ENCODE measurements around the gene NUCKS1. TPM values are rescaled to one million over a fixed set of nuclear protein-coding genes. Genes with fewer than 3 reads are reported as not detected.
A peak's percentile ranks its signal among the peaks of the same experiment; 100 is the strongest.

Gene NUCKS1
- polyA plus RNA-seq, 3 donors, result 457 to 475 (median 459) TPM

DNA sequence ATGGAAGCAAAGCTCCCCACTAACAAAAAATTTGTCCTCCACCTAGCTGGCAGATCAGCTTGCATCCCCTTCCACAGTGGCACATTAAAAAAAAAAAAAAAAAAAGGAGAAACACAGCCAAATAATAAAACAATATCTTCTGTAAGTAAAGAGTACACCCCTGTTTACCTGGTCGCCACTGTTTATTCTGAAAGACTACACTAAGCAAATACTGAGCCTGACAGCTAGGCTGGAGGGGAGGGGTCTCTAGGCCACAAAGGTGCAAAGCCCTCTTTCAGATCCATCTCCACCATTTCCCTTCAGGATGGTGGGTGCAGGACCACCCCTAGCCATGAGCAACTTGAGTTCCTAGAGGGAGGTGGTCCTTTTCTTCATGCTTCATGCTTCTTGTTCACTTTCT, 46.9 kb downstream of the NUCKS1 start:
- DNase-seq (ENCODE audit: low read depth in 3 of 3, low spot score in 2 of 3), result no peak

DNA sequence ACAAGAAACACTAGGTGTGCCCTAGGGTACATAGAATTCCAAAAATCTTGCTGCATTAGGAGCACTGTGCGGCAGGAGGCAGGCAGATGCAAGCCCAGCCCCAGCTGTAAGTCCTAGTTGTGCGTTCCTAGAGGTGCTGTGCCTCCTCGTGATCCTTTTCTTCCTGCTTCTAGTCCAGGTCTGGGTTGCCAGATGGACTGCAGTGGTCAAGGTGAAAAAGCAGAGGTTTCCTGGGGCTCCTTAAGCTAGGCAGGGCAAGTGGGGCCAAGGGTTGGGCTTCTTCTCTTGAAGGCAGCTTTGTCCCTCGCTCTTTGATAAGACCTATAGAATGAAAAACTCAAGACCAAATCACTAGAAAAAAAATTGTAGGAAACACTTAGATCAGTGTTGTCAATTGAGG, 48.1 kb downstream of the NUCKS1 start:
- no peak for DNase-seq (ENCODE audit: low read depth in 3 of 3, low spot score in 2 of 3)

DNA sequence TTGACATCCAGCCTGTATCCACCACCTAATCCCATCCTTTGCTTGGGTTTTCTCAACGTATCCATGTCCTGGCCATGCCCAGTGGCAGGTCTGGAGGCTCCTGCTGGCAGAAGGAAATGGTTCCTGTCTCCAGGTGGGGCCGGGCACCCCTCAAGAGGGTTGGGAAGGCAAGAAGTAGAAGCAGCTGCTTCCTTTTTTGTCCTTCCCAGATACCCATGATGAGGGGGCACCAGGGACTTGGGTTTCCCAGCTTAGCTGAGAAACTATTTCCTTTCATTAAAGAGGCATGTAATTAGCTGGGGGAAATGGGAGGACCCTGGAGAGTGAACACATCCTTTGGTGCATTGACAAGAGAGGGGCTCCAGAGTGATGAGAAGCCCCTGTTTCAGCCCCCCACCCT, 48.6 kb downstream of the NUCKS1 start:
- no peak for DNase-seq (ENCODE audit: low read depth in 3 of 3, low spot score in 2 of 3)

DNA sequence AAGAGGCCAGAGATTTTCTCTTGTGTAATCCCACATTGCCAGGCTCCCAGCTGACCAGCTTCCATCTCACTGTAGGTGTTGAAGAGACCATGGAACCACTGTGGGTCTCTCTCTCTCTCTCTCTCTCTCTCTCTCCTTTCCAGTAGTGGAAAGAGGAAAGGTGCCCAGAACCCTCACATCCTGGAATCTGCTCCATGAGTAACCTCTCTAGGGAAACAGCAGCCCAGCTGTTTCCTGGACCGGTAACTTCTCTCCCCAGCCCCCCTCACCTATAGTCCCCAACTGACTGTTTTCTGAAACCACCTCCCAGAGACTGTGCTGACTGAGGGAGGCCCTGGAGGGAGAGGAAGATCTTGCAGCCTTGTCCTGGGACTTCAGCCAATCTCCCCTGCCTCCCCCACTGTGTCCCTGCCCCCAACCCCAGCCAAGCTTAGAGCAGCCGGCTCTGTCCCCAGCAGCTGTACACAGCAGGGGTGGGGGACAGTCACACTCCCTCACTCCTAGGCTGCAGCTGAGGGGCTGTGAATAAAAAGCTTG, 49.0 kb downstream of the NUCKS1 start:
- peak in 2 of 3 donors; percentile 60 to 63 for DNase-seq (ENCODE audit: low read depth in 3 of 3, low spot score in 2 of 3)

DNA sequence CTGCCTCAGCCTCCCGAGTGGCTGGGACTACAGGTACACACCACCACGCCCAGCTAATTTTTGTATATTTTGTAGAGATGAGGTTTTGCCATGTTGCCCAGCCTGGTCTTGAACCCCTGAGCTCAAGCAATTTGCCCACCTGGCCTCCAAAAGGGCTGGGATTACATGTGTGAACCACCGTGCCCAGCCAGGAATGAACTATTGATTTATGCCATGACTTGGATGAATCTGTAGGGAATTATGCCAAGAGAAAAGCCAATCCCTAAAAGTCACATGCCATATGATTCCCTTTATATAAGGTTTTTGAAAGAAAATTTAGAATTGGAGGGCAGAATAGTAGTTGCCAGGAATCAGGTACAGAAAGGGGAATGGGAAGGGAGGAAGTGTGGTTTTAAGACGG, 50.6 kb downstream of the NUCKS1 start:
- DNase-seq (ENCODE audit: low read depth in 3 of 3, low spot score in 2 of 3), result no peak

DNA sequence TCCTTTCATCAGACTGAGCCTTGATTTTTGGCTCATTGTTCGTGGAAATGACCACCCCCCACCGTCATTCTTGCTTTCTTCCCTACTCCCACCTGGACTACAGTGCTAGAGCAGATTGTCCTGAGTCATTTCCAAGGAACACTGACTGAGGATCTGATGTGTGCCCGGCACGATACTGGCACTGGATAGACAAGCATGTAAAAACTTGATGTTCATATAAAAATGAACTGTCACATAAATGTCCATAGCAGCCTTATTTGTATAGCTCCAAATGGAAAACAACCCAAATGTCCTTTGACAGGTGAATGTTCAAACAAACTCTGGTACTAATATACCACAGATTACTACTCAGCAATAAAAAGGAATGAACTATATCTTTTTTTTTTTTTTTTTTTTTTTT, 51.1 kb downstream of the NUCKS1 start:
- DNase-seq (ENCODE audit: low read depth in 3 of 3, low spot score in 2 of 3), result no peak

DNA sequence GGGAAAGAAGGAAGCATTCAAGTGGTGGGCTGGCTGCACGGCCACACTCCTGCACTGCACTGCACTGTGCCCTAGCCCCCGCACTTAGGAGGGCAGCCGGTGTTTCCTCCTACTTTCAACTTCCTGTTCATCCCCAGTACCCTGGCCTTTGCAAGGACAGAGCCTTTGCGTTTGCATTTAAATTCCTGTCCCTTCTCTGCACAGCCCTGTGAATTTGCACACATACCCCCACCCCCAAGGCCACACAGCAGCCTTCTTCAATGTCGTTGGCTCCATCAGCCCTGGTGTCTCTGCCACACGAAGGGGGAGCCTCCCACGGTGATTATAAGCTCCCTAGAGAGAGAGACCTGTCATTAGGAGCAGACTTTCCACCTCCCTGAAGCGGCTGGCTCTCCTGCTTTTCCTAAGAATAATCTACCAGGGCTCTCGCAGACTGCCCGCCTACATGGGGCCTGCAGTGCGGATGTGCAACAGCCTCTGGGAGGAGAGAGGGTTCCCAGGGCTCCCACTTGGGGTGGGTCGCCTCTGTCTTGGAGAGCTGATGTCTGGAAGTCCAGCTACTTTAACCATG, 56.5 kb downstream of the NUCKS1 start:
- DNase-seq (ENCODE audit: low read depth in 3 of 3, low spot score in 2 of 3), result no peak

DNA sequence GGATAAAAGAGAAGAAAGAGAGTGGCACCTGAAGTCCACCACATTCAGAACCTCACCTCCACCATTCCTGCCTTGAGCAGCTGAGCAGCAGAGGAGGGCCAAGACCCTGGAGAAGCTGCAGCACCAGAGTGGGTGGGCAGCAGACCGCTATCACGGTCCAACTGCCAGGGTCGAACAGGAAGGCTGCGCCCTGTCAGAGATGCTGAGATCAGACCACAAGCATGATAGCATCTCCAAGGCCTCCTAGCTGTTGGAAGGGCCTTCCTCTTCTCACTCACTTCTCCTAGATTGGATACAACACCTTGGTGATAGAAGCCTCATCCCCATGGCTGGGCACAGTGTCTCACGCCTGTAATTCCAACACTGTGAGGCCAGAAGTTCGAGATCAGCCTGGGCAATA, 57.6 kb downstream of the NUCKS1 start:
- no peak for DNase-seq (ENCODE audit: low read depth in 3 of 3, low spot score in 2 of 3)

DNA sequence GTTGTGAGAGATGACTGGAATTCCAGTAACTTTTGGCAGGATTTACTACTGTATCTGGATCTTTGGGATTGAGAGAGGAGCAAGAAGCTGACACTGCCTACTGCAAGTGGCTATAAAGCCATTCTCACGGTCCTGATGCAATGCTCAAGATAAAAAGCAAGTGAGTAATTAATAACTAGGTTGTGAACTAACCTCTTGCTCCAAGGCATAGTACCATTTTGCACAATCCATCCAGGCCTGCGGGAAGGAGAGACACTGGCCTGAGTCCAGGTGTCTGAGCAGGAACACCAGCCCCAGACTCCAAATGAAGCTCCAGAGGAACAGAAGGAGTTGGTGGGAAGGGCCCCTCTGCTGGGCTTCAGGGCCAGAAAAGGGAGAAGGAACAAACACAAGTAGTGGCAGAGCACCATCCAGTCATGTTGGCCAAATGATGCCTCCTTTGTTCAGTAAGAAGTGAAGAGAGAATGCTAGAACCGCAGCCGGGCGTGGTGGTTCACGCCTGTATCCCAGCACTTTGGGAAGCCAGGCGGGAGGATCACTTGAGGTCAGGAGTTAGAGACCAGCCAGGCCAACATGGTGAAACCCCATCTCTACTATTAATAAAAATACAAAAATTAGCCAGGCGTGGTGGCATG, 59.7 kb downstream of the NUCKS1 start:
- no peak for DNase-seq (ENCODE audit: low read depth in 3 of 3, low spot score in 2 of 3)

DNA sequence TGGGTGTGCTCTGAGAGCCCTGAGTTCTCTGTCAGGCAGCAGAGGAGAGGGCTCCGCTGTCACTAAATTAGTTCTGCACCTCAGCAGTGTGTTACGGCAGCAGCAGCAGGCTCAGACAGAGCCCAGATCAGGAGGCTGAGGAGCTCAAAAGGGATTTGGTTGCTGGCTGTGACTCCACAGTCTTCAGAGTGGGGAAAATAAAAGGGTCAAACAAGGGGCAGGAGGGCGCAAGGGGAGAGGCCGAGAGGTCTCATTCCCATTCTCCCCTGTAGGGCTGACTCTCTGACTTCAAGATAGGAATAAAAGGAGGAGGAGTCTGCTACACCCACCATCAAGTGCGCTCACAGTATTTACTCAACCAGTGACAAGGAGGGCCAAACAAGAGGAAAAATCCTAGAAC, 60.5 kb downstream of the NUCKS1 start:
- DNase-seq (ENCODE audit: low read depth in 3 of 3, low spot score in 2 of 3), result no peak

DNA sequence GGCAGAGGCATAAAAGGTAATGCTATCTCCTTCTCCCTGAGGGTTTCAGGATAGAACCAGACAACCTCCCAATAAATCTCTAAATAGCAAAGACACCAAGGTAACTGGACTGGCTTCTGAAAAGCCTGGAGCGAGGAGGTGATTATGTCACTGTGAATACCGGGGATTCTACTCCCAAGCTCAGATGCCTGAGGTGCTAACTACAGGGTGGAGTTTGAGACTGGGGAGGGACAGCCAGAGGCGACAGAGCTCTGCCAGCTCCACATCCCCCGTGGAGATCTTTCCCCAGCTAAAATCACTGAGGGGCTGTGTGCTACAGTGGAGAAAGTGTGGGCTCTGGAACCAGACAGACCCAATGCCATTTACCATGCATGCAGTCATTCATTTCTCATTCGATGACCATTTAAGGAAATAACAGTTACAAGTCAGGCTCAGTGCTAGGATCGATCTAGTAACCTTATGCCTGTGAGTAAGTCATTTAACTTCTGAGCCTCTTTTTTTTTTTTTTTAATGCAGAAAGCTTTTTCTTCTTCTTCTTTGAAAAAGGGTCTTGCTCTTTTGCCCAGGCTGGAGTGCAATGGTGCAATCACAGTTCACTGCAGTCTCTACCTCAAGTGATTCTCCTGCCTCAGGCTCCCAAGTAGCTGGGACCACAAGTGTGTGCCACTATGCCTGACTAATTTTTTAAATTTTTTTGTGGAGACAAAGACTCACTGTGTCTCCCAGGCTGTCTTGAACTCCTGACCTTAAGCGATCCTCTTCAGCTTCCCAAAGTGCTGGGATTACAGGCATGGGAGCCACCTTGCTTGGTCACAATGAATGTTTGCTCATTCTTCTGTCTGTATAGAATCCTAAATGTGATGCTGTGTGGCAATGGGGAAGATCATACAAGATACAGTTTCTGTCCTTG, 61.6 kb downstream of the NUCKS1 start:
- no peak for DNase-seq (ENCODE audit: low read depth in 3 of 3, low spot score in 2 of 3)

DNA sequence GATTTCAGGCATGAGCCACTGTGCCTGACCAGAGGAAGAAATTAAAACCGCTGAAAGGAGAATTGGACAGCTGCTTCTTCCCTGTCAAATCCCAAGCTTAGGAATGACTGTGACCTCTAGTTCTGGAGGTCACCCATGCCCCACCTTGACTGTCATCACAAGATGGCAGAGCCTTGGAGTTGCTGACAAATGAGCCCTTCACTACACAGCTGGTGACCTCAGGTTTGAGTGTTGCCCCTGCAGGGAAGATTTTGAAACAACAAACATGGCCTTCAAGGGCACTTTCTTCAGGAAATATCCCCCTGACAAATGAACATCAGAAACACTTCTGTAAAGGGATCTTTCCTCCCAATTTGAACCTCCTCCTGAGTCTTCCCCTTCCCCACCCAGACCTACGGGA, 62.7 kb downstream of the NUCKS1 start:
- no peak for DNase-seq (ENCODE audit: low read depth in 3 of 3, low spot score in 2 of 3)

DNA sequence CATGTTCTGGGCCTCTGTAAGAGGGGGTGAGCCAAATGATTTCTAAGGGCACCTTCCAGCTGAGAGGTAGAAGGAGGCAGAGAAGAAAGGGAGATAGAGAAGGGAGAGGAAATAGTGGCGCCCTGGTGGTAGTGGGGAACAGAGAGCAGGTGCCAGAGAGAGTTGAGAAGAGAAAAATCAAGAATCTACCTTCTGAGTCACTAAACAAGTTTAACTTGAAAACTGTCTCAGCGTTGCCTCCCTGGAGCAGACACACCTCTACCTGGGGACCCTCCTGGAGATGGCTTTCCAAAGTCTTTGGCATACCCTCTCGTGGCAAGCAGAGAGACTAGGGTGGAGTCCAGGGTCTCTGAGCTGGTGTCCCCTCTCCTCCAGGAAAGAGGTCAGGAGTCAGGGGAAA, 68.6 kb downstream of the NUCKS1 start:
- DNase-seq (ENCODE audit: low read depth in 3 of 3, low spot score in 2 of 3), result no peak

DNA sequence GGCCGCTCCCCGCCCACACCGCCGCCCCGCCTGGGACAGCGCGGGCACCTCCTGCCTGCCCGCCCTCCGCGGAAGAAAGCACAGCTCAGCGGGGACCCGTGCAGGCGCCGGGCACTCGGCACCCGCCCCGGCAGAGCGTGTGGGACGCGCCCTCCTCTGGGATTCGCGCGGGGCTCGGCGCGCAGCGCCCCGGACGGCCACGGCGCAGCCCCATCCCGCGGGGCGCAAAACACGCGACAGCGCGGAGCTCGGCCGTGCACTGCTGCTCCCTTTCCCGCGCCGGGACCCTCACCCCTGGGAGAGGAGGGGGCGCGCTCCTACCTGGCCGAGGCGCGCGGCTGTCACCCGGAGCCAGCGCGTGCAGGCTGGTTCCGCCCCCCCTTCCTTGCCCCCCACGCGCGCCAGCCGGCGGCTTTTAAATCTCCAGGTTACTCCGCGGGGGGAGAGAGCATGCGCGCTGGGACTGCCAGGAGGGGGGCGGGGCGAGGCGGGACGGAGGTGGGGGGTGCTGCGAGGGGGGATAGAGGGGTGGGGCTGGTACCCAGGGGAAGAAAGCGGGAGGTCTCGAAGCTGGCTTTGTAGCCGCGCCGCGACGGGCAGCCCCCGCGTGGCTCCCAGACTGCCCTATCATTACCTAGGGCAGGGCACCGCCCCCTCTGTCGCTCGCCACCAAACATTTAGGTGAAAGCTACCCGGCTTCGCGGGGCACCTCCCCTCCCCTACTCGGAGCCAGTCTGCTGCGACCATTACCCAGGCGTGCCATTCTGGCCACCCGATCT, 69.7 kb downstream of the NUCKS1 start, which contains the start of gene SLC45A3:
Gene SLC45A3, minus strand, starts transcription at position 437 of the 779 bp plus-strand sequence. CDS start 15,853 bp downstream, outside the sequence.
- DNase-seq (ENCODE audit: low read depth in 3 of 3, low spot score in 2 of 3), result no peak

DNA sequence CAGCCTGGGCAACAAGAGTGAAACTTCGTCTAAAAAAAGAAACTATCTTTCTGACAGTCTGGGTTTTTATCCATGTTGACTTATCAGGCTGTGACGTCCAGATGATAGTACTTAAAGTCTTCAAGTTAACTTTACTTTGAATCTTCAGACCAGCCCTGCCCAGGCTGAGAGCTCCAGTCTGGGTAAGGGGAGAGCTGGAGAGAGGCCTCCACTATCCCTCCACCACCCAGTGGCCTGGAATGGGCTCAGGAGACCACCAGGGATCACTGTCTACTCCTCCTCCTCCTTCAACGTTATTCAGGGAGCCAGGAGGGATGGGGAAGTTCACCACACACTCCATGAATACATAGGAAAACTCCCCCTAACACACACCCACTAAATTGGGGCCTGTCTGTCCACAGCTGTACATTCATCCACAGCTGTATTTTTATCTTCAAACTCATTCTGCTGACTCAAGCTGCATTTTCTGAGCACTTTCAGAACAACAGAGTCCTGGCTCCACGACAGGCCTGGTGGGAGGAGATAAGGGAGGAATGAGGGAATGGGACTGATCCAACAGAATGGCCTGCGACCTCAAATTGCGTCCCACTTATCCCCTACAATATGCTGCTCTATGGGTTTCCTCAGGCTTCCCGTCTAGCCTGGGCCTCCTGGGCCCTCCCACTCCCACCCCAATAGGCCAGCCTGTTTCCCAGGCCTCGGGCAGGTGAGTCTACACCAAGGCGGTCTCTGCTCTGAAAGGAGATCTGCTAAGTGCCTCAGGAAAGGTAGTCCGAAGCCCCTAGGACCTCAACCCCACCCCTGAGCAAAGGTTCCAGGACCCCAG, 71.5 kb downstream of the NUCKS1 start:
- no peak for DNase-seq (ENCODE audit: low read depth in 3 of 3, low spot score in 2 of 3)

DNA sequence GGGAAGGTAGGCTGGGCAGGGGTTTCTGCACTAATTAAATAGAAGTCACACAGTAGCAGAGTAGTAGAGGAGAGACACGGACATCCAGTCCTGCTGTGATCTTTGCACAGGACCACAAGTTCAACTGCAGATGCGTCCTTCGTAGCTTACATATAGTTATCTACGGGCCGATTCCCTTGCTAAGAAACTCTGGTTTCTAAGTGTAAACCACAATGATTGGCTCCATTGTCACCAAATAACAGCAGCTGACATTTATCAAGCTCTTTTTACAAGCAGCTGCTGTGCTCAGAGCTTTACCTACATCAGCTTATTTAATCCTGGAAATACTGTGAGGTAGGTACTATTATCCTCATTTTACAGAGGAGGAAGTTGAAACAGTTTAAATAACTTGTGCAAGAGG, 72.8 kb downstream of the NUCKS1 start:
- DNase-seq (ENCODE audit: low read depth in 3 of 3, low spot score in 2 of 3), result no peak

DNA sequence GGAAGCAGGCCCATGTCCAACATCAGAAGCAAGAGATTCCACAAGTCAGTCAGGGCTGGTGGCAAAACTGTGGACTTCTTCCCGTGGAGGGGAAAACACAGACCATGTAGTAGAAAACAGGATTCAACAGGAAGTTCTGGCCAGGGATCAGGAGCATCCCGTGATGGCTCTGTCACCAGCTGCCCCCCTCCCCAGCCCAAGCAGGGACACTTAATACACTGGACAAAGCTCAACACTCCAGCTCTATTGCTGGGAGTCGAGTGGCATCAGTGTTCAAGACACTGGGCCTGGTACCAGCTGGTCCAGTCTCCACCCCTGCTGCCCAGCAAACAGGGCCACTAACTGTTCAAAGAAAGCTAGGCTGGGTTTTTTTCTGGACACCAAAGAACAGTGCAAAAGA, 73.4 kb downstream of the NUCKS1 start:
- no peak for DNase-seq (ENCODE audit: low read depth in 3 of 3, low spot score in 2 of 3)

DNA sequence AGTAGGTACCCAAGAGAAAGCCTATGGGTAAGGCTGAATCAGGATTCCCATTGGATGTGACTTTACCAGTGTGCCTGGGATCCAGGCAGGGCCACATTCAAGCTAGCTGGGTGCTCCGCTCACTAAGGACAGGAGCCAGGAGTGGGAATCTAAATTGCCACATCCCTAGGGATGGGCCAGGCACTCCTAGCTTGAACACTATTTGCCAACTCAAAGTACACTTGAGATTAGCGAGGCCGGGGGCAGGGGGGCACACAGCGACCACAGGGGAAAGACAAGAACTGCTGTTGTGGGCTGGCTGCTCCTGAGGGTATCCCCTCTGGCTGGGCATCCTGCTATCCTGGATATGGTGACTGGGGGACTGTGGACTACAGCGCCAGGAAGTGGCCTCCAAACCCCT, 74.0 kb downstream of the NUCKS1 start:
- no peak for DNase-seq (ENCODE audit: low read depth in 3 of 3, low spot score in 2 of 3)

DNA sequence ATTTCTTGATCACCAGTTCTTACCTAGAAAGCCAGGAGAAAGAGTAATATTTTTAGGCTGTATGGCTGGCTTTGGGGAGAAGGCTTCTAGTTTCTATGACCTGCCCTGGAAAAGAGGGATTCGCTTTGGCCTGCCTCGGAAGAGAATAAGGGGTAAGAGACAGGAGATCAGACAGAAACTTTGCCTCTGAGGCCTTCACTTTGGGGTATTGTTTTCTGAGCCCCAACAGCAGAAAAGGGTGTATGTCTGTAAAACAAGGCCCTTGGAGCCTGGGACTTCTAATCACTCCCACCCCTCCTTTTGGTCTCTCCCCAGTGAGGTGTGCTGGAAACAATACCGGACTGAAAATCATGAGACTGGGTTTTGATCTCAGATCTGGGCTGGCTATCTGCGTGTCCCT, 74.7 kb downstream of the NUCKS1 start:
- DNase-seq (ENCODE audit: low read depth in 3 of 3, low spot score in 2 of 3), result no peak

DNA sequence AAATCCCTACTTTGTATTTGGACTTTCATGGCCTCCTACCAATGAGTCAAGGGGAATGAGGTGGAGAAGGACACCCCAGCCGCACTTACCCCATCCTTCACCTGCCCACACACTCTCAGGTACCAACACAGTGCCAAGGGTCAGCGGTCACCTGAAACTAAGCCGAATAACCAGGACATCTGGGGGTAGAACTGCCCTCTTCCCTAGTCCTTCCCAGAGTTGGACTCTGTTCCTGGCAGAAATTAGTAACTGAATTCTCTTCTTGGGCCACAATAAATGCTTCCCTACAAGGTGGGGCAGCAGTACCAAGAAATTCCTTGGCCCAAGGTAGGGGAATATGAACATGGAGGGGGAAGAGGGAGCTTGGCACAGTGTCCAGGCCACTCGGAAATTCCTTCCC, 77.0 kb downstream of the NUCKS1 start:
- no peak for DNase-seq (ENCODE audit: low read depth in 3 of 3, low spot score in 2 of 3)
